ENCODE measurements around the gene YARS2.

Gene YARS2

DNA sequence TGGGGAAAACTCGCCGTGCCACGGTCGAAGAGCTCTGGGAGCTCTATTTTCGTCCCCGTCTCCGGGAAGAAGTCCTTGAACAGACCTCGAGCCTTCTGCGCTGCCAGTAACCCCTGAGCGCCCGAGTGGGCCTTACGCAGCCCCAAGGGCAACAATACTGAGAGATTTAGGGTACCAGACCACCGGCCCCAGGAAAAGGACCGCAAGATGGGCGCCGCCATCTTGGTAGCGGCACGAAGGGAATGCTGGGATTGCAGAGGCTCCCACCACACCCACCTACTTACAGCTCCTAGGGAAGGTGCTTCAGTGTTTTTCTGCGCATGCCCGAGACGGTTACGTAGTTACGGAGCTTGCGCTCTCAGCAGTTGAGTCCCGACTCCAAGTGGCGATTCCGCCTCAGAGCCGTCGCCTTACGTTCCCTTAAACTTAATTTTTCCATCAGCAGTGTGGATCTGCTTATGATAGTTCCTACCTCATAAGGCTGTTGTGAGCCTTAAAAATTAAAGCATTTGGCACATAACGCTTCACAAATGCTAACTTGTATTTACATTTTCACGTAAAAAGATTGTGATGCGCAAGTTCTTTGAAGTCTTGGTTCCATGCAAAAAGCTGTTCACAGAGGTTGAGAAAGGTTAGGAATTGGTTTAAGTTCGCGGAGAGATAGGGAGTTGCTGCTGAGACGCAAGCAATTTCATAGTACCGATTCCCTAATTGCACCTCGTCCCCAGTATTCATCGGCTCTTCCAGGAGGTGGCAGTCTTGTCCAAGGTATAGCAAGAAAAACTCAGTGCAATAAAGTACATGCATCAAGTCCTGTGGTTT is at the start of gene YARS2:
Gene YARS2, minus strand, starts transcription at position 244 of the 822 bp plus-strand sequence. Its CDS starts 23 bp downstream, at position 221.
- Mint-ChIP-seq H3K27ac (peak within 1 kb of the TSS; percentile 93), H3K4me1 (ENCODE audit: low read depth) (peaks cover 27% of the 10 kb centered on the region), H3K4me3 (peak within 1 kb of the TSS; percentile 91), H3K9me3 (ENCODE audit: low read depth) (no peaks in the 10 kb centered on the region), H3K27me3 (no peaks in the 10 kb centered on the region), H3K36me3 (peaks cover 2% of the 10 kb centered on the region)

DNA sequence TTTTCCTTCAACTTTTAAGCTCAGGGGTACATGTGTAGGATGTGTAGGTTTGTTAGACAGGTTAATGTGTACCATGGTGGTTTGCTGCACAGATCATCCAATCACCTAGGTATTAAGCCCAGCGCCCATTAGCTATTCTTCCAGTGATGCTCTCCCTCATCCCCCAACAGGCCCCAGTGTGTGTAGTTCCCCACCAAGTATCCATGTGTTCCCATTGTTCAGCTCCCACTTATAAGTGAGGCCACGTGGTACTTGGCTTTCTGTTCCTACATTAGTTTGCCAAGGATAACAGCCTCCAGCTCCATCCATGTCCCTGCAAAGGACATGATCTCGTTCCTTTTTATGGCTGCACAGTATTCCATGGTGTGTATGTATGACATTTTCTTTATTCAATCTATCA is 48.6 kb upstream of the YARS2 start:
- Mint-ChIP-seq H3K27me3 (no peaks in the 10 kb centered on the region), H3K36me3 (no peaks in the 10 kb centered on the region), H3K9me3 (ENCODE audit: low read depth) (no peaks in the 10 kb centered on the region), H3K27ac (no peak overlapping the region), H3K4me3 (no peak overlapping the region), H3K4me1 (ENCODE audit: low read depth) (no peaks in the 10 kb centered on the region)

DNA sequence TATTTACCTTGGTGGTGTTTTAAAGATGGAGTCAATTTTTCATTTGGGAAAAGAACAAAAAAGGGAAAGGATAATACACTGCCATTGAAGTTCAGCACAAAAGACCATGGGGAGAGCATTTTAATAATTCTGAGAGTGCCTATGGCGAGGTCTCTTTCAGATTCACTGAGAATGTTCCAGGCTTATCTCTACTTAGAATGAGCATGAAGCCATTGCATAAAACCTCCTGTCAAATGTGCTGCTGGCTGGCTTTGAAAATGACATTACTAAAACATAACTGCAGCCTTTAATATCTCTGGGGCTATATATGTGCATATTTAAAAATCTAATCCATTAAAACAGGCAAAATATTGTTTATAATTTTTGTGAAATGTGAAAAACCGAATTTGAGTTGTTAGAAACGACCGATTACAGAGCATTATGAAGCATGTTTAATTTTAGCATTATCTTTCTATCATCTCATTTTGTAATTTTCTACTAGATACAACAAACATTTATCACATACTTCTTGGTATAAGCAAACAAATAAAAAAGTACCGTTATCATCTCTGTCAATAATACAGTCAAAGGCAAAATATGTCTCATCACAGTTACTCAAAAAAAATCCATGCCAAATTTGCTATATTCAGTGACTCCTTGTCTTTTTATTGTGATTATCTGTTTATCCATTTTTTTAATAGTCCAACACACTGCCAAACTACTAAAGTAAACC is 45.7 kb upstream of the YARS2 start:
- H3K9me3 Mint-ChIP-seq (ENCODE audit: low read depth) = no peaks in the 10 kb centered on the region
- no peak overlapping the region for H3K4me3 Mint-ChIP-seq
- H3K27ac Mint-ChIP-seq = no peak overlapping the region
- H3K36me3 Mint-ChIP-seq = no peaks in the 10 kb centered on the region
- H3K4me1 Mint-ChIP-seq (ENCODE audit: low read depth) = no peaks in the 10 kb centered on the region
- H3K27me3 Mint-ChIP-seq = peaks cover 4% of the 10 kb centered on the region

DNA sequence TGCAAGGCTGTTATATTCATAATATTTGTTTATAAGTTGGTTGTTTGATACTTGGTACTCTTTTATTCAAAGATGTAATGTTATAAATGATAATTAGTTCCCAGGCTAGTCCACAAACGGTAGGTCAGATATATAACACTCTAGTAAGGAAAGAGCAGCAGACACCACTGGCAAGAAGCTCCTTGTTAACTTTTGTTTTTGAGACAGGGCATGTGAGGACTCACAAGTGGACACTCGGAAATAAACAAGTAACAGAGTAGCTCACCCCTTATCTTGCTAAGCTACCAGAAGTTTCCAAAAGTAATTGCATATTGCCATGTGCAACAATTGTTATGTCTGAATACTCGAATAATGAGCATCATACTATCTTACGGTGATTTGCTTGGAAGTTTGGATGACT is 38.6 kb upstream of the YARS2 start:
- H3K27me3 Mint-ChIP-seq = peaks cover 8% of the 10 kb centered on the region
- no peaks in the 10 kb centered on the region for H3K36me3 Mint-ChIP-seq
- H3K27ac Mint-ChIP-seq = no peak overlapping the region
- H3K4me1 Mint-ChIP-seq (ENCODE audit: low read depth) = no peaks in the 10 kb centered on the region
- H3K9me3 Mint-ChIP-seq (ENCODE audit: low read depth) = no peaks in the 10 kb centered on the region
- no peak overlapping the region for H3K4me3 Mint-ChIP-seq

DNA sequence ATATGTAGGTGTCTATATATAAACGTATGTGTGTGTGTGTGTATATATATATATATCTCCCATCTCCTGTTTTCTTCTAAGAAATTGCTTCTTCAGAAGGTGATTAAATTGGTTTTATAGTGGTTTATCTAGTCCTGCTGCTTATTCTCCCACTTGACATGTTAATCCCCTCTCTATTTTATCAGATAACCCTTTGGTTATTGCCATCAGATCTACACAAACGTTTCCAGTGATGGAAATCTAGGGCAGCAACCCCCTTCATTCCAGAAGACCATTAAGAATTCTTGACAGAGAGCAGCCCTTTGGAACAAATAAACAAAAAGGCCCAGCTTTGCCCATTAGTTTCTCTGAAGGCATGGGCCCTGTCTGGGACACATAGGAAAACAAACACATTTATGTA is 34.2 kb upstream of the YARS2 start:
- H3K27ac Mint-ChIP-seq = no peak overlapping the region
- H3K9me3 Mint-ChIP-seq (ENCODE audit: low read depth) = no peaks in the 10 kb centered on the region
- H3K4me1 Mint-ChIP-seq (ENCODE audit: low read depth) = no peaks in the 10 kb centered on the region
- H3K36me3 Mint-ChIP-seq = no peaks in the 10 kb centered on the region
- H3K27me3 Mint-ChIP-seq = peaks cover 4% of the 10 kb centered on the region
- H3K4me3 Mint-ChIP-seq = no peak overlapping the region

DNA sequence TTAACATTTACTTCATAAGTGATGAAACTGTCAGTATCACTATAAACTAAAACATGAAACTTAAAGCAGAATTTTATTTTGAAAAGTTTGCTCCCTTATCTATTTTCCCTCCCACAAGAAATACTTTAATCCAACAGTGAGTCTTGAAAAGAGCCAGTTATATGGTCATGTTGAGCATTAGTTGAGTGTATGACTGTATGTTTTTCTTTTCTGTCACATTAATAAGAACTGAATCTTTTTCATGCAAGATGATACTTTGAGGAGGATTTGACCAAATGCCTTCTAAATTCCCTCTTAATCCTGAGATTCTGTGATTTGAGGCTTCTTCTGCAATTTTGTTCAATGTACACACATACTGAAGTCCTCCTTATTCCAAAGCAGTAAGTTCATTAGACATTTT is 33.7 kb upstream of the YARS2 start:
- no peaks in the 10 kb centered on the region for H3K36me3 Mint-ChIP-seq
- no peaks in the 10 kb centered on the region for H3K9me3 Mint-ChIP-seq (ENCODE audit: low read depth)
- H3K27ac Mint-ChIP-seq = no peak overlapping the region
- peaks cover 4% of the 10 kb centered on the region for H3K27me3 Mint-ChIP-seq
- H3K4me3 Mint-ChIP-seq = no peak overlapping the region
- H3K4me1 Mint-ChIP-seq (ENCODE audit: low read depth) = no peaks in the 10 kb centered on the region

DNA sequence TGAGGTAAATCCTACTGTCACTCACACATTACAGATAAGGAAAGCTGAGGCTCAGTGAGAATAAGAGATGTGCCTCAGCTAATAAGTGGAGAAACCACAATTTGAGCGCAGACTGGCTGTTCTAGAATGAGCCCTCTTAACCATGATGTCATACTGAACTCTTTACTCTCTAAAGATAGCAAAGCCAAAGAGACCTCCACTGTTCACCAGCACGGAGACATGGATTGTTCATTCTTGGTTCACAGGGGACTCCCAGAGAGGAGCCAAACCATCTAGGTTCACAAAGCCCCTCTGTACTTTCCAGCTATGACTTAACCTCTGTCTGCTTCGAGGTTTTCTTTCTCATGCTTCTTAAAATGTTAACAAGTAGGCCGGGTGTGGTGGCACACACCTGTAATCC is 32.7 kb upstream of the YARS2 start:
- Mint-ChIP-seq H3K27me3 (no peaks in the 10 kb centered on the region), H3K36me3 (no peaks in the 10 kb centered on the region), H3K27ac (no peak overlapping the region), H3K9me3 (ENCODE audit: low read depth) (no peaks in the 10 kb centered on the region), H3K4me3 (no peak overlapping the region), H3K4me1 (ENCODE audit: low read depth) (no peaks in the 10 kb centered on the region)

DNA sequence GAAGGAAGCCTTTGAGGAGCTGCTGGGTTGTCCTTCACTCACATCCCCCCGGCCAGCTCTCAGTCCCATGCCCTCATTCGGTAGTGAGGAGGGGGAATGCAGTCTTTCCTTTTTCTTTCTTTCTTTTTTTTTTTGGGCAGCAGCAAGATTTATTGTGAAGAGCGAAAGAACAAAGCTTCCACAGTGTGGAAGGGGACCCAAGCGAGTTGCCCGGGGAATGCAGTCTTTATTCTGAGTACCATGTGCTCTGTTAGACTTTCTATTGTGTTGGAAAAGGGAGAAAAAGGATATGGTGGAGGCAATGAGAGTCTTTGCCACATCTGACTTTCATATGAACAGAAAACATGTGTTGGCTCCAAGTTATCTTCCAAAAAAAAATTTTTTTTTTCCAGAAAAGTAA is 29.9 kb upstream of the YARS2 start:
- H3K36me3 Mint-ChIP-seq = no peaks in the 10 kb centered on the region
- H3K27me3 Mint-ChIP-seq = no peaks in the 10 kb centered on the region
- H3K9me3 Mint-ChIP-seq (ENCODE audit: low read depth) = no peaks in the 10 kb centered on the region
- H3K27ac Mint-ChIP-seq = no peak overlapping the region
- H3K4me3 Mint-ChIP-seq = no peak overlapping the region
- H3K4me1 Mint-ChIP-seq (ENCODE audit: low read depth) = no peaks in the 10 kb centered on the region

DNA sequence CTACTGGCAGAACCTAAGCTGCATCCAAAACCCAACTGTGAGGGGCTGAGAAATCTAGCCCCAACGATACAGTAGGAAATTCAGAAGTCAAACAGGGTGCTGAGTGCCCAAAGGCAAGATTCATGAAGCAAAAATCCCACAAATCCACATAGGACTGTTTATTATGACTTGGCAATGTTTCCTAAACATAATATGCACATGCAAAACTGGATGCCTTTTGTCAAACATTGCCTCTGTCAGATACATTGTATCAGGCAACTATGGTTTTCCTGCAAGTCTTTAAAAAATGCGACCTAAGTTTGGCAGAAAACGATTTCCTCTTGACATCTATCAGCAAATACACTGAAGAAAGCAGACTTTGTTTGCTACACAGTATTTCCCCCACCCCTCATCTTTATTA is 27.3 kb upstream of the YARS2 start:
- Mint-ChIP-seq H3K27ac (no peak overlapping the region), H3K36me3 (no peaks in the 10 kb centered on the region), H3K4me1 (ENCODE audit: low read depth) (no peaks in the 10 kb centered on the region), H3K27me3 (peaks cover 2% of the 10 kb centered on the region), H3K4me3 (no peak overlapping the region), H3K9me3 (ENCODE audit: low read depth) (no peaks in the 10 kb centered on the region)

DNA sequence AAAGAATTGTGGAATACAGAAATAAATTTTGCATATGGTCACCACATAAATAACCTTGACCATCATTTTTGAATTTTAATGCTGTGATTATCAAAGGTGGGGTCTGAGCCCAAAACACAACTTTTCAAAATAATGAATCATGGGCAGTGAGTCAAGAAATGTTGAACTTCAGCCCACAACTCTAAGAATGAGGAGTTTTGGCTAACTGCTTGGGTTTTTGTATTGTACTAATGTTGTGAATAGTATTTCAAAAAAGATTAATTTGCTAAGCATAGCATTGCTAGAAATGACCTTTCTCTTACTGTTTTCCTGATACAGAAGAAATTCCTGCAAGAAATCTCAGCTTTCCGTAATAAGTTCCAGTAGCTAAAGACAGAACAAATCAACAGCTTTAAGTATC is 24.4 kb upstream of the YARS2 start:
- Mint-ChIP-seq H3K4me3 (no peak overlapping the region), H3K4me1 (ENCODE audit: low read depth) (no peaks in the 10 kb centered on the region), H3K36me3 (no peaks in the 10 kb centered on the region), H3K9me3 (ENCODE audit: low read depth) (no peaks in the 10 kb centered on the region), H3K27me3 (peaks cover 7% of the 10 kb centered on the region), H3K27ac (no peak overlapping the region)

DNA sequence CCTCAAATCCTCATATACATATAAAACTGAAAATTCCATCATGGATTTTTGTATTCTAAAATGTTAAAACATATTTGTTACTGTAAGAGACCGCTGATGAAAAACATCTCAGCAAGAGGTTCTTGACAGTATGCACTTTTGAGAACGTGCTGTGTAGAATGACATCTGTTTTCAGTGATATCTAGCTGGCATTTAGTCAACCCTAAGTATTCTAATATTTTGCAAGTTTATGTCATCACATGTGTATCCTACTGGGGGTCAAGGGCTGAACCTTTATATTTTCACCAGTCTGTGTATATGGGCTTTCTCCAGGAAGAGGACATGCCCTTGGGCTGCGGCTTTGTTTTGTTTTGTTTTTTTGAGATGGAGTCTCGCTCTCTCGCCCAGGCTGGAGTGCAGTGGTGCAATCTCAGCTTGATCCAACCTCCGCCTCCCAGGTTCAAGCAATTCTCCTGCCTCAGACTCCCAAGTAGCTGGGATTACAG is 22.0 kb upstream of the YARS2 start:
- no peaks in the 10 kb centered on the region for H3K4me1 Mint-ChIP-seq (ENCODE audit: low read depth)
- no peaks in the 10 kb centered on the region for H3K9me3 Mint-ChIP-seq (ENCODE audit: low read depth)
- H3K4me3 Mint-ChIP-seq = no peak overlapping the region

DNA sequence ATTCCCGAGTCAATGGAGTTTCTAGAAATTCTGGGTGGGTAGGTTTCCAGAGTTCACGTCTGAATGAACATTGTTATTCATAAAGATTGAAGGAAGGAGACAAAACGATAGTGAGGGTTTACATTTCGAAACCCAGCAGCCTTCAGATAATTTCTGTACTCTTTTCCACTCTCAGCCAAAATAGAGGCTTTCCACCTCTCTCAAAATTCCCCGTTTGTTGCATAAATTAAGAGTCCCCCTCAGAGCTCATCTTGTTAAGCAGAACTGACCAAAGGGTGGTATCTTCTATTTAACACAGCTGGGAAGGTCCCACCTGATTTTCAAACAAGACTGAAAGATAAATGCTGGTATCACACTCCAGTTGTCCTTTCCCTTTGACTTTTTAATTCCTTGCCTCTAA is 21.5 kb upstream of the YARS2 start:
- Mint-ChIP-seq H3K4me3 (no peak overlapping the region), H3K9me3 (ENCODE audit: low read depth) (no peaks in the 10 kb centered on the region), H3K4me1 (ENCODE audit: low read depth) (no peaks in the 10 kb centered on the region), H3K27ac (no peak overlapping the region), H3K36me3 (no peaks in the 10 kb centered on the region), H3K27me3 (peaks cover 10% of the 10 kb centered on the region)

More for the DNA sequence above, 22.0 kb upstream of the YARS2 start:
- Mint-ChIP-seq H3K27me3 (peaks cover 10% of the 10 kb centered on the region), H3K36me3 (no peaks in the 10 kb centered on the region), H3K27ac (no peak overlapping the region)

DNA sequence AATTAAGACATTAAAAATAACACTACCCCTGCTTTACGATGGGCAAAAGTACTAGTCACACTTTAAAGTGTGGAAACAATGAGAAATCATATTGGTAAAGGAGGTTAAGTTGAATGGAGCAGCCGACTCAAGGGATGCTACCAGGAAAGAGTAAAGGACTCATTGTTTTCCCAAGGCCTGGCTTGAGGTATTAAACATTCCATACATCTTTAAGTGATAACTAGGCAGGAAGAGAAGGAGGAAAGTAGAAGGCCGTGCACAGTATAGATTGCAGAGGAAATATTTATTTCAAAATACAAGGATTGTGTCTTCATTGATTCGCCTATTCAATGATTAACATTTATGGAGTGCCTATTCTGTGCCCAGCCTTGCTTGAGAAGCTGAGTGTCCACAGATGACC is 20.6 kb upstream of the YARS2 start:
- H3K36me3 Mint-ChIP-seq = no peaks in the 10 kb centered on the region
- H3K27me3 Mint-ChIP-seq = peaks cover 13% of the 10 kb centered on the region
- no peak overlapping the region for H3K4me3 Mint-ChIP-seq
- no peaks in the 10 kb centered on the region for H3K4me1 Mint-ChIP-seq (ENCODE audit: low read depth)
- H3K9me3 Mint-ChIP-seq (ENCODE audit: low read depth) = no peaks in the 10 kb centered on the region
- no peak overlapping the region for H3K27ac Mint-ChIP-seq

DNA sequence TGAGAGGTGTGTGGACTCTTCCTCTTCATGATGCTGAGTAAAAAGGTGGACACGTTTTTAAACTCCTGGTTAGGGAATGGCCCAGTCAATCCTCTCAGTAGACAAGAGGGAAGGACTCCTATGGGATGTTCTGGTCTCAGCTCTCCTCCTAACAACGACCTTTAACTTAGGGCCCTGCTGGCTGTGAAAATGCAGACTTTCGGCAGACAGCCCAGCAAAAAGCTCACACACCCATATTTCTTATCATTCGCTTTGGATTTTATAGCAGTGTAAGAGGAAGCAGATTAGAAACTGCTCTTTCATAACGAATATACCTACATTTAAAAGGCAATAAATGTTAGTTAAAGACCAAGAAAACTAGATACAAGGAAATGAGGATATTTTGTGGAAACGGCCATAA is 18.0 kb upstream of the YARS2 start:
- Mint-ChIP-seq H3K9me3 (ENCODE audit: low read depth) (no peaks in the 10 kb centered on the region), H3K4me1 (ENCODE audit: low read depth) (no peaks in the 10 kb centered on the region), H3K36me3 (no peaks in the 10 kb centered on the region), H3K27ac (no peak overlapping the region), H3K4me3 (no peak overlapping the region), H3K27me3 (peaks cover 21% of the 10 kb centered on the region)

DNA sequence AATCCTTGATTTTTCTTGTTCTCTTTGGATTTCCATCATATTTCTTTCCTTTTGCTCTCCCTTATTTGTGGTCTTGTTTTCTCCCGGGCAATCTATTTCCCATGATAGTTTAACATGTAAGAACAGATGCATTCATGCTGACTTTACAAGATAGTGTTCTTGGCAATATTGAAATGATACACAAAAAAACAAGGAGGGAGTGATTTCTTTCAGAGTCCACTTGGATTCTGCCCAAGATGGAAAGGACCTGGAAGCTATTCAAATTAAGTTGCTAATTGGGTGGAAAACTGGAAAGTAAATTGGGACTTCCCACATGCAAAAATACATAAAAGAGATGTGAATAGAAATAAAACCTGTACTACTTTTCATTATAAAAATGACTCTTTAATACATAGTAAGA is 14.4 kb upstream of the YARS2 start:
- H3K36me3 Mint-ChIP-seq = no peaks in the 10 kb centered on the region
- H3K4me3 Mint-ChIP-seq = no peak overlapping the region
- no peak overlapping the region for H3K27ac Mint-ChIP-seq
- no peaks in the 10 kb centered on the region for H3K4me1 Mint-ChIP-seq (ENCODE audit: low read depth)
- no peaks in the 10 kb centered on the region for H3K9me3 Mint-ChIP-seq (ENCODE audit: low read depth)
- peaks cover 23% of the 10 kb centered on the region for H3K27me3 Mint-ChIP-seq

Measured in activated naive CD8-positive, alpha-beta T cell (primary cell).